Stimulated activated CD4-positive, alpha-beta T cell treated with anti-CD3 and anti-CD28 coated beads, Interleukin-1b, Interleukin-23, amount 100 ng/mL, for 1 hour (primary cell): Measurements from ENCODE around the gene PDZRN4.

Experiments used
- DNase-seq, 2 donors: peaks; one replicate each; pipeline ENCODE4 v3.0.0-alpha.2; 2020; ENCODE audit warnings: low read depth in 2 of 2

Gene PDZRN4

GRCh38 chr12:41362510-41362909 is 174.4 kb downstream of the PDZRN4 start:
- DNase-seq: no peak

- no peak for DNase-seq
These were observed 174.8 kb downstream of the PDZRN4 start for GRCh38 chr12:41362931-41363330.

- DNase-seq: no peak
These were observed 176.1 kb downstream of the PDZRN4 start for GRCh38 chr12:41364211-41364610.

GRCh38 chr12:41365653-41366171 is 177.6 kb downstream of the PDZRN4 start:
- DNase-seq: no peak

GRCh38 chr12:41367726-41368405 is 179.7 kb downstream of the PDZRN4 start:
- no peak for DNase-seq

GRCh38 chr12:41380878-41381277 is 192.8 kb downstream of the PDZRN4 start:
- no peak for DNase-seq

GRCh38 chr12:41402801-41403200 is 214.7 kb downstream of the PDZRN4 start:
- no peak for DNase-seq

- DNase-seq: no peak
These were observed 219.2 kb downstream of the PDZRN4 start for GRCh38 chr12:41407232-41407799.

- DNase-seq: no peak
These were observed 221.5 kb downstream of the PDZRN4 start for GRCh38 chr12:41409628-41410027.

- no peak for DNase-seq
These were observed 230.5 kb downstream of the PDZRN4 start for GRCh38 chr12:41418586-41418985.

- DNase-seq: no peak
These were observed 231.2 kb downstream of the PDZRN4 start for GRCh38 chr12:41419131-41419893.

- DNase-seq: no peak
These were observed 236.5 kb downstream of the PDZRN4 start for GRCh38 chr12:41424651-41425050.

GRCh38 chr12:41433460-41433859 is 245.3 kb downstream of the PDZRN4 start:
- DNase-seq: no peak

- DNase-seq: no peak
These were observed 248.0 kb downstream of the PDZRN4 start for GRCh38 chr12:41436076-41436475.

- no peak for DNase-seq
These were observed 249.4 kb downstream of the PDZRN4 start for GRCh38 chr12:41437563-41437962.

GRCh38 chr12:41438854-41439541 is 250.9 kb downstream of the PDZRN4 start:
- DNase-seq: no peak

GRCh38 chr12:41439801-41440200 is 251.7 kb downstream of the PDZRN4 start:
- DNase-seq: no peak

GRCh38 chr12:41441180-41441579 is 253.1 kb downstream of the PDZRN4 start:
- DNase-seq: no peak

- no peak for DNase-seq
These were observed 254.8 kb downstream of the PDZRN4 start for GRCh38 chr12:41442896-41443295.

GRCh38 chr12:41443690-41444089 is 255.6 kb downstream of the PDZRN4 start:
- no peak for DNase-seq

GRCh38 chr12:41452838-41453407 is 264.8 kb downstream of the PDZRN4 start:
- no peak for DNase-seq

- DNase-seq: no peak
These were observed 265.3 kb downstream of the PDZRN4 start for GRCh38 chr12:41453409-41453808.
